Effector memory CD8-positive, alpha-beta T cell (primary cell): ENCODE data around the gene SNAI3.

Experiments
- ATAC-seq: fragments of 150-1000 bp; cut with Tn5 transposase; replicated peaks from 2 replicates; pipeline ENCODE4 v1.10.0; 2021; ENCODE audit warnings: mild to moderate bottlenecking, moderate library complexity
- DNase-seq, 3 experiments: peaks; one replicate each; pipeline ENCODE4 v3.0.0; 2021
- H3K27ac Mint-ChIP-seq, 2 donors: one replicate each; pipeline ENCODE4 v1.8.0; 2022; ENCODE audit warnings: mild to moderate bottlenecking in 2 of 2, mixed read lengths in 2 of 2, moderate library complexity in 2 of 2
- H3K27me3 Mint-ChIP-seq, 2 donors: one replicate each; pipeline ENCODE4 v1.8.0; 2022; ENCODE audit warnings: mixed read lengths in 2 of 2
- H3K36me3 Mint-ChIP-seq: one replicate; pipeline ENCODE4 v1.8.0; 2022; ENCODE audit warnings: mild to moderate bottlenecking, moderate library complexity, mixed read lengths; ENCODE audit not compliant: insufficient read depth
- H3K4me1 Mint-ChIP-seq, 2 donors: one replicate each; pipeline ENCODE4 v1.8.0; 2022; ENCODE audit warnings: low read depth in 2 of 2, mixed read lengths in 2 of 2
- H3K4me3 Mint-ChIP-seq, 2 donors: one replicate each; pipeline ENCODE4 v1.8.0; 2022; ENCODE audit warnings: mild to moderate bottlenecking in 2 of 2, mixed read lengths in 2 of 2, moderate library complexity in 2 of 2
- H3K9me3 Mint-ChIP-seq, 2 donors: one replicate each; pipeline ENCODE4 v1.8.0; 2022; ENCODE audit warnings: mixed read lengths in 2 of 2

Gene SNAI3

DNA sequence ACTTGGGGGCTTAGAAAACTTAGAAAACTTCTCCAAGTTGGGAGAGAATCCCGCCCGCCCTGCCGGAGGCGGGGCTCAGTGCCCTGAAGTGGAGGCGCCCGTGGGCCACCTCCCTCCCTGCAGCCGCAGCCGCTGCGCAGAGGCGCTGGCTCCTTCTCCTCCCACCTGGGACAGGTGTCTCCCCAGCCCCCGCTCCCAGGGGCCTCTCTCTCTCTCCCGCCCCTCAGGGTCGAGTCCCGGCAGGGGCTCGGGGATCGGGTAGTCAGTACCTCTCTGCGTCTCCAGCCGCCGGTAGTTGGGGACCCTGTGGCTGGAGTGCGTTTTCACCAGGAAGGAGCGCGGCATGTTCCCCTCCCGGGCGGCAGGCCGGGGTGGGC, 257 bp downstream of the SNAI3 start:
- no peaks in the 10 kb centered on the region for H3K27me3 Mint-ChIP-seq
- peak overlapping the region; percentile 79 to 82 for H3K4me3 Mint-ChIP-seq
- ATAC-seq (peak; percentile 59), DNase-seq (peak; percentile 31 to 43 (median 42))
- H3K4me1 Mint-ChIP-seq = peaks cover 18 to 32% of the 10 kb centered on the region in 2 donors
- H3K9me3 Mint-ChIP-seq = no peaks in the 10 kb centered on the region
- H3K36me3 Mint-ChIP-seq = peaks cover 36% of the 10 kb centered on the region
- peak overlapping the region in 1 of 2 donors; percentile 73 for H3K27ac Mint-ChIP-seq

DNA sequence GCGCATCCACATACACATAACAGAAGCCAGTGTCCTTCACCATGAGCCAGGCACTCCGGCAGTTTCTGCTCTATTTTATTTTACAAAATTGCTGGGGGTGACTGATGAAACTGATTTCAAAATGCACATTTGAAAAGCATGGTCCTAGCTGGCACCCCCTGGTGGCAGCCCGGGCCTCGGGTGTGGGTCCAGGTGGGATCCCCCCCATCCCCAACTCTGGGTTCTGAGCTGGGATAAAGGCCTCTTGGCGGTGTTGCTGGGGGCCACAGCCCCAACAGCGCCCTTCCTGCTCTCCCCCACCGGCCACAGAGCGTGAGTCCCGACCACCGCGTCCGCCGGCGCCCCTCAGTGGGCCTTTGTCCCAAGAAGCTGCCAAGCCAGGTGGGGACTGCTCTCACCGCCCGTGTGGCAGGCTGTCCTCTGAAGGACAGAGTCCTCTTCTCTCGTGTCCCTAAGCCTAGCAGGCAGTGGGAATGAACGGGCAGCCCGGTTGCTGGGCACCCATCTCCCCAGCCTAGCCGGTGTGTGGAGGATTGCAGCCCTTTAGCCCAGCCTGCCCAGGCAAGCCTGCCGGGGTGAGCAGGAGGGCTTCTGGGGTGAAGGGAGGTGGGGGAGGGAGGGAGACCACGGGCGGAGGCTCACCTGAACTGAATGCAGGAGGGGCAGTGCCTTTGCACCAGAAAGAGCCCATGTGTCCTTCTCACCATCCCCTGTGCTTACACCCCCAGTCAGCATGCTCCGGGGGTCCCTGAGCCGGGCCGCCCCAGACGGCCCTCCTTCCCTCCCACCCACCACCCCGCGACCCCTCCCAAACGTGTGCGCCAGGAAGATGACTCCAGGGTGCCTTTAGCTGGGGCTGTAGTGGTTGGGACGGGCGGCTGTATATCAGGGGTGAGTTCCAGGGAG, 898 bp downstream of the SNAI3 start:
- H3K4me1 Mint-ChIP-seq = peaks cover 11 to 29% of the 10 kb centered on the region in 2 donors

DNA sequence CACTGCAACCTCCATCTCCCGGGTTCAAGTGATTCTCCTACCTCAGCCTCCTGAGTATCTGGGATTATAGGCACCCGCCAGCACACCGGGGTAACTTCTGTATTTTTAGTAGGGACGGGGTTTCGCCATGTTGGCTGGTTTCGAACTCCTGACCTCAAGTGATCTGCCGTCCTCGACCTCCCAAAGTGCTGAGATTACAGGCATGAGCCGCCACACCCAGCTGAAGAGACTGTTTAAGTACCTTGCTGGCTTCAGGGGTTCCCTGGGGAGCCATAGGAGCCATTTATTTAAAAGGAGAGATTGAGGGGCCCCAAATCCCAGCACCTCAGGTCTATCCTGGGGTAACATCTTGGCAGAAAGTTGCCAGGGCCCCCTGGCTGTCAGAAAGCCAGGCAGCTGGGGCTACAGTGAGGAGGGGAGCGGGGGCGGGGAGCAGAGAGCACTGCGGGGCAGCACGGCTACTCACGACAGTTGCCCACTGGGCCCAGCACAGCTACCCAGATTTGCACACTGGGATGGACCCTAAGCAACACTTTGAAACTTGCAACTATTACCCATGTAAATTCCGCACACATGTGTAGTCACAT, 1.6 kb downstream of the SNAI3 start:
- no peak for ATAC-seq
- H3K27me3 Mint-ChIP-seq = no peaks in the 10 kb centered on the region
- no peak for DNase-seq
- H3K4me1 Mint-ChIP-seq = peaks cover 11 to 27% of the 10 kb centered on the region in 2 donors
- peak overlapping the region in 1 of 2 donors; percentile 59 for H3K27ac Mint-ChIP-seq
- H3K9me3 Mint-ChIP-seq = no peaks in the 10 kb centered on the region
- H3K4me3 Mint-ChIP-seq = peak overlapping the region; percentile 79 to 82
- peaks cover 47% of the 10 kb centered on the region for H3K36me3 Mint-ChIP-seq

More for the DNA sequence above, 898 bp downstream of the SNAI3 start:
- H3K9me3 Mint-ChIP-seq = no peaks in the 10 kb centered on the region
- peak overlapping the region; percentile 79 to 82 for H3K4me3 Mint-ChIP-seq
- ATAC-seq (peak; percentile 31), DNase-seq (peak; percentile 52 to 60 (median 58))
- H3K27me3 Mint-ChIP-seq = no peaks in the 10 kb centered on the region
- peak overlapping the region; percentile 44 to 73 for H3K27ac Mint-ChIP-seq
- H3K36me3 Mint-ChIP-seq = peaks cover 42% of the 10 kb centered on the region

DNA sequence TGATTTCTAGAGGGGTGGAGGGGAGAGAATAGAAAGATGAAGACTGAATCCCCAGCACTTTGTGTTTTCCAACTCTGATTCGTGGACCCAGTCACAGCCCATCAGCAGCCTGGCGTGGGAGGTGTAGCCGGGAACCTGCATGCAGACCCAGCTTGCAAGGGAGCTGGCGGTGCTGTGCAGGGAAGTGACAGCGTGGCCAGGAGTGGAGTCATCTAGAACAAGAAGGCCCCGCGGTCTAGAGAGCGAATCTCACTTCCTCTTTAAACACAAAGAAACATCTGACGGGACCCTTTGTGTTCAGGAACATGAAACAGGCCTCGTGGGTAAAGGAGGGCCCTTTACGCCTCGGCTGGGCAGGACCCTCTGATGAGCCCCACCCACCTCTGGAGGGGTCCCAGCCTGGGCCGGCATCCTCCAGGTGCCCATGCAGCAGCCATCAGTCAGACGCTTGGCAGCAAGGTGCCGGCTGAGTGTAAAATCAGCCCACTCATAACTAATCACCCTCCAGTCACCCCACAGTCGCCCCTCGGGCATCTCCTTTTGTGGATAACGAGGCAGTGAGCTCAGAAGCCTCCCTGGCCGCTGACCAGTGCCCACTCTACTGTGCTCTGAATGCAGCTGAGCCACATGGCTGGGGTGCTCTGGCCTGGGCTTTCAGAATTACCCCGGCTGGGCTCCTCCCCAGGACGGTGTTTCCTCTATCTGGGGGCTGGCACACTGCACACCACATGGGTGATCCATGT, 4.4 kb downstream of the SNAI3 start:
- H3K27me3 Mint-ChIP-seq = no peaks in the 10 kb centered on the region
- DNase-seq (peak in 2 of 3 experiments; percentile 33 to 37), ATAC-seq (peak; percentile 46)
- H3K9me3 Mint-ChIP-seq = no peaks in the 10 kb centered on the region
- H3K36me3 Mint-ChIP-seq = peaks cover 37% of the 10 kb centered on the region
- H3K27ac Mint-ChIP-seq = peak overlapping the region; percentile 76 to 94
- H3K4me1 Mint-ChIP-seq = peaks cover 11 to 27% of the 10 kb centered on the region in 2 donors
- peak overlapping the region; percentile 51 to 80 for H3K4me3 Mint-ChIP-seq

DNA sequence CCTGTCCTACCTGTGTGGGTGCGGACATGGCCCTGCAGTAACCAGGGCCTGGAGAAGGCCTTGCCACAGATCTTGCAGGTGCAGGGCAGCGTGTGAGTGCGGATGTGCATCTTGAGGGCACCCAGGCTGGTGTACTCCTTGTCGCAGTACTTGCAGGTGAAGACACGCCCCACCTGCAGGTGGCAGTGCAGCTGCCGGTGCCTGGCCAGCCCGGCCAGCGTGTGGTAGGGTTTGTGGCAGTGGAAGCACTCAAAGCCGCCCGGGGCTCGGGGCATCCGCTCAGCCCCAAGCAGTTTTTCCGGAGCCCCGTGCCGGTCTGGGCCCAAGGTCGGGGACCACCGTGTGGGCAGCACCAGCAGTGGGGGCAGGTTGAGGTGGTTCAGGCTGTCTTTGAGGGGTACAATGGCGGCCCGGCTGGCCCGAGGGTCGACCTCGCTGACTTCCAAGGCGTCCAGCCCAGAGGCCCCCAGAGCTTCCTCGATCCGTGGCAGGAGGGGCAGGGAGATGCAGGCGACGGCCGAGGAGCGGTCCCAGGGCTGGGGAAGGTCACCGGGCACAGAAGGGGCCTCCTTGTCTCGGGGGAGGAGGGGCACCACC, 5.1 kb downstream of the SNAI3 start:
- Mint-ChIP-seq H3K27me3 (no peaks in the 10 kb centered on the region), H3K9me3 (no peaks in the 10 kb centered on the region)
- peak in 1 of 3 experiments; percentile 29 for DNase-seq

DNA sequence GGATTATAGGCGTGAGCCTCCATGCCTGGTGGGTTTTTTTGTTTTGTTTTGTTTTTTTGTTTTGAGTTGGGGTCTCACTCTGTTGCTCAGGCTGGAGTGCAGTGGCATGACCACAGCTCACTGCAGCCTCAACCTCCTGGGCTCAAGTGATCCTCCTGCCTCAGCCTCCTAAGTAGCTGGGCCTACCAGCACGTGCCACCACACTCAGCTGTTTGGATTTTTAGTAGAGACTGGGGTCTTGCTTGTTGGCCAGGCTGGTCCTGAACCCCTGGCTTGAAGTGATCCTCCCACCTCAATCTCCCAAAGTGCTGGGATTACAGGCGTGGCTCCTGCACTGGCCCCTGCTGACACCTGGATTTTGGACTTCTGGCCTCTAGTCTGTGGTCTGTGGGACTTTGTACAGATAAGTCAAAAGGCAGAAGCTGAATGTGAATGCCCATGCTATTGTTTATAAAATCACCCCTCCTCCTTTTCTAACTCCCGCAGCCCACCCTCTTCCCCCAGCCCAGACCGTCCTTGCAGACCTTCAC, 5.7 kb downstream of the SNAI3 start:
- Mint-ChIP-seq H3K36me3 (peaks cover 34% of the 10 kb centered on the region), H3K4me1 (peaks cover 11 to 27% of the 10 kb centered on the region in 2 donors), H3K27me3 (no peaks in the 10 kb centered on the region), H3K9me3 (no peaks in the 10 kb centered on the region), H3K27ac (peak overlapping the region; percentile 76 to 94), H3K4me3 (peak overlapping the region; percentile 51 to 80)
- DNase-seq (no peak), ATAC-seq (no peak)

More for the DNA sequence above, 5.1 kb downstream of the SNAI3 start:
- H3K27ac Mint-ChIP-seq = peak overlapping the region; percentile 76 to 94
- H3K36me3 Mint-ChIP-seq = peaks cover 36% of the 10 kb centered on the region
- H3K4me1 Mint-ChIP-seq = peaks cover 11 to 27% of the 10 kb centered on the region in 2 donors
- ATAC-seq = peak; percentile 27
- peak overlapping the region; percentile 51 to 80 for H3K4me3 Mint-ChIP-seq

DNA sequence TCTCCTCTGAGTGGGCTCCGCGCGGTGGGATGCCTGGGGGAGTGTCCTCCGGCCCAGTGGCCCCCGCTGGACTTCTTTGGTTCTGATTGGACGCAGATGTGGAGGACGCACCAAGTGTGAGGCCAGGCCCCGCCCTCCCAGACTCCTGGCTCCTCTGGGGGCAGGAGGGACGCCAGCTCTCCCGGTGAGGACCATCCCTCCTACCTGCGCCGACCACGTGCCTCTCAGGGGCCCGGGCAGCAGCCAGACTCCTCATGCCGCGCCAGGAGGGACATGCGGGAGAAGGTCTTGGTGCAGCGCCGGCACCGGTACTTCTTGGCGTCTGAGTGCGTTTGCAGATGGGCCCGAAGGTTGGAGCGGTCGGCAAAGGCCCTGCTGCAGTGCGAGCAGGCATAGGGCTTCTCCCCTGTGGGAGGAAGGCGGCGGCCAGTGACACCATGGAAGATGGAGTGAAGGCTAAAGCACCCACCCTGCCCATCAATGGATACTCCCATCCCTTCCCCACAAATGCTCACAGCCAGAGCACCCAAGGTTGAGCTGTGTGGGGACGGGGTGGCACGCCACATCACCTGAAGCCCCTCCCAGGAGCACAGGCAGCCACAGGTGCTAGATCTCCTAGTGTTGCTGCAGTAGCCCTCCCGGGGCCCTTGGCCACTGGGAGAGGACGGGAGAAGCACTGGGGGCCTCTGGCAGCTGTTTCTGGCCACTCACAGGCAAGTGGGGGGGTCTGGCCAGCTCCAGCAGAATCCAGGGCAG, 7.9 kb downstream of the SNAI3 start:
- H3K27me3 Mint-ChIP-seq = no peaks in the 10 kb centered on the region
- H3K27ac Mint-ChIP-seq = no peak overlapping the region
- DNase-seq (no peak), ATAC-seq (no peak)
- H3K36me3 Mint-ChIP-seq = peaks cover 34% of the 10 kb centered on the region
- peaks cover 11 to 23% of the 10 kb centered on the region in 2 donors for H3K4me1 Mint-ChIP-seq
- no peak overlapping the region for H3K4me3 Mint-ChIP-seq
- no peaks in the 10 kb centered on the region for H3K9me3 Mint-ChIP-seq

DNA sequence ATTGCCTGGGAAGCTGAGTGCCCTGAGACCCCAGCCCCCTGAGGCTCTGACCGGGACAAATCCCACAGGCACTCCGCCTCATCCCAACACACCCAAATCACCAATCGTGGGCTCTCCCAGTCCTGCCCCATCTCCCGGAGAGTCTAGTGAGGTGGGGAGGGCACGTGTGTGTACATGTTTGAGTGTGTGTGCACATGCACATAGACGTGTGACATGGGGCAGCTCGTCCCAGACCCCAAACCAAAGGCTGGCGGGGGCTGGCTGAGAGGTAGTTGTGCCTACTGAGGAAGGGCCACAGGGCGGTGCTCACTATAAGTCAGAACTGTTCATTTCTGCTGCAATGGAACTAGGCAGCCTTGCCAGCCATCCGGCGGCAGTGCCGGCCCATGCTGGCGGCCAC, 8.6 kb downstream of the SNAI3 start:
- Mint-ChIP-seq H3K27ac (peak overlapping the region in 1 of 2 donors; percentile 62), H3K4me1 (peaks cover 11 to 22% of the 10 kb centered on the region in 2 donors), H3K27me3 (no peaks in the 10 kb centered on the region), H3K9me3 (no peaks in the 10 kb centered on the region), H3K36me3 (peaks cover 30% of the 10 kb centered on the region), H3K4me3 (no peak overlapping the region)
- no peak for ATAC-seq
- no peak for DNase-seq

DNA sequence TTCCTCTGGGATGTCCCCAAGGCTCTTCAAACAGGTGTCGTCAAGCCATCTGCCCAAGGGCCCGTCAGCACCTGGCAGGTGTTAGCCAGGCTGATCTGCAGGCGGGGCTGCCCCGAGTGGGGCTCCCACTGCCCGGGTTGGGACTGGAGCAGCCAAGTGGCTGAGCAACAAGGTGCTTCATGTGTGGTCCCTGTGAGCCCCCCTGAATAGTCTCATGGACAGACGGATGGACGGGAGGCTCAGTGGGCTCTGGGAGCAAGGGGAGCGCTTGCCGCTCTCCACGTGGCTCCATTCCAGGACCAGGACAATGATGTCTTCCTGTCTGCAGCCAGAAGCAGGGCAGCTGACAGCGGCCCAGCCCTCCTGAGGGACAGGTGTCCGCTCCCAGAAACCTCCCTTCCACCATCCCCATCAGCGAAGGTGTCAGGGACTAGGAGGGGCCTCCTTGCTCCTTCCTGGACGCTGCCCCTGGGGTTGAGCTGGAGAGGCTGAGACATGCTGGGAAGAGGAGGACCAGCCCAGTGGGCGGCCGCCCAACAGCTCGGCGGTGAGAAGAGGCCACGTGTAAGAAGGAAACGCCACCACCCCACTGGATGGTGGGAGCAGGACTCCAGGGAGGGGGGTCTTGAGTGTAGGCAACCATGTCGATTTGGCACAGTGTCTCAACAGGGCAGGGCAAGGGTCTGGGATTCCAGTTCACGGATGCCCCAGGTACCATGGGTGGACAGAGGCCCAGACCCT, 9.6 kb downstream of the SNAI3 start:
- H3K9me3 Mint-ChIP-seq = no peaks in the 10 kb centered on the region
- H3K36me3 Mint-ChIP-seq = peaks cover 26% of the 10 kb centered on the region
- H3K4me1 Mint-ChIP-seq = peaks cover 2 to 13% of the 10 kb centered on the region in 2 donors
- DNase-seq (no peak), ATAC-seq (no peak)
- peak overlapping the region in 1 of 2 donors; percentile 62 for H3K27ac Mint-ChIP-seq
- H3K4me3 Mint-ChIP-seq = no peak overlapping the region
- no peaks in the 10 kb centered on the region for H3K27me3 Mint-ChIP-seq

DNA sequence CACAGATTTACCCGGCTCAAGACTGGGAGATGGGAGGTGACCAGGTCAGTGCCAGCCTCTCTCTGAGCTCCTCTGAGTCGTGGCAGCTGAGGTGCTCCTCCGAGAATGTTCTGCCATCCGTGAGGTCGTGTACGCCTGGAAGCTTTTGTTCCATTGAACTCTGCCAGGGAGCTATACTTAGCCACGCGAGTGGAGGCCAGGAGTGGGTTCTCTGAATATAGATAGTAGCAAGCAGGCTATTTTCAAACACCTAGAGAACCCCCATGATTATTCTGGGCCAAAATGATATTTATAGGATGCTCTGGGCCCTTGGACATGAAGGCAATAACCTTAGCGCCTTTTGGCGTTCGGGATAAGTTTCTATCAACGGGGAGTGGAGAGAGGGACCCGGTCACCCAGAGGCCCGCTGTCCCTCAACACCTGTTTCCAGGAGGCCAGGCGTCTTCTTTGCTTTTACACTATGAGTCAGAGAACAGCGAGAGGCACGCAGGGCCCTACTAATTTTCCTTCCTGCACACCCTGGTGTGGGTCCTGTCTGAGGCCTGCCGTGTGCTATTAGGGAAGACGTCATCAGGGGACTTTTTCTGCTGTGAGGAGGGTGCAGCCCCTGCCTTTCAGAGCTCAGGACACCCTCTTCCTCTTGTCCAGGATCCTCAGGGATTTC, 12.5 kb downstream of the SNAI3 start:
- Mint-ChIP-seq H3K27ac (peak overlapping the region in 1 of 2 donors; percentile 31), H3K36me3 (peaks cover 7% of the 10 kb centered on the region), H3K4me3 (no peak overlapping the region), H3K27me3 (no peaks in the 10 kb centered on the region), H3K4me1 (peaks cover 0 to 4% of the 10 kb centered on the region in 2 donors), H3K9me3 (no peaks in the 10 kb centered on the region)
- DNase-seq = no peak
- no peak for ATAC-seq

DNA sequence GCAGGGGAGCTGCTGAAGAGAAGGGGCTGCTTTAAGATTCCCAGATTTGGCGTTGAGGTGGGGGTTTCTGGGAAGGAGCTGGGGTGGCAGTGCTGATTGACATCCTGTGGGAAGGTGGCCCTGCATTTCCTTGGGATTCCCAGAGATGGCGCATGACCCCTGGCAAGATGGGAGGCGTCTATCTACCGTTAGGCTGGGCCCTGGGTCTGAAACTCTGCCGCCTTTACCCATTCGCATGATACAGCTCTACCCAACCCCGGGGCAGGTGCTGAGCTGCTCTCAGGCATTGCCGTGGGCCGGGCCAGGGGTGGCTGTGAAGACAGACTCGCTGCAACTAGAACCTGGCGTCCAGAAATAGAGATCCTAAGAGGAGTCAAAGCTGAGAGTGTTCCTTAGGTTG, 13.5 kb downstream of the SNAI3 start:
- Mint-ChIP-seq H3K9me3 (no peaks in the 10 kb centered on the region), H3K36me3 (peaks cover 4% of the 10 kb centered on the region), H3K4me1 (peaks cover 0 to 9% of the 10 kb centered on the region in 2 donors), H3K4me3 (no peak overlapping the region), H3K27me3 (no peaks in the 10 kb centered on the region), H3K27ac (no peak overlapping the region)
- DNase-seq (no peak), ATAC-seq (no peak)
